Adrenal gland (tissue), 12 donors: ENCODE measurements around the gene NAV2. TPM values are rescaled to one million over a fixed set of nuclear protein-coding genes. Genes with fewer than 3 reads are reported as not detected.

ENCODE experiments used
- DNase-seq, 7 donors: peaks; one replicate each; pipeline ENCODE4 v3.0.0-alpha.2; 2019 to 2020
- H3K27ac ChIP-seq, 5 donors: fragments of 200-600 bp; sonication (generic) in 4 of 5; 1 replicate in 3 of 5; 2 replicates in 2 of 5; pipeline versions ENCODE4 v1.5.1 to v1.8.0; 2016 to 2020; ENCODE audit warnings: mild to moderate bottlenecking in 1 of 5
- H3K27me3 ChIP-seq: fragments of 200-600 bp; 2 replicates; pipeline ENCODE4 v1.8.0; 2021
- H3K36me3 ChIP-seq, 2 donors: fragments of 200-600 bp; replicated peaks in 1 of 2; 1 replicate in 1 of 2; 2 replicates in 1 of 2; pipeline versions ENCODE4 v1.5.1 to v1.8.0; 2018 to 2022
- H3K4me1 ChIP-seq, 2 donors: fragments of 200-600 bp; replicated peaks in 1 of 2; 1 replicate in 1 of 2; 2 replicates in 1 of 2; pipeline versions ENCODE4 v1.5.1 to v1.8.0; 2018 to 2021
- H3K4me3 ChIP-seq, 4 donors: fragments of 200-600 bp; sonication (generic) in 3 of 4; one replicate each; pipeline ENCODE4 v1.5.1; 2016 to 2018
- H3K9me3 ChIP-seq, 3 donors: fragments of 200-600 bp; sonication (generic) in 1 of 3; replicated peaks in 1 of 3; 1 replicate in 2 of 3; 2 replicates in 1 of 3; pipeline versions ENCODE4 v1.5.1 to v1.8.0; 2016 to 2021
- CTCF ChIP-seq, 6 experiments: fragments of 450-650 bp in 4 of 6; fragments of 200-600 bp in 2 of 6; sonication (generic) in 1 of 6; IDR thresholded peaks; 1 replicate in 5 of 6; 2 replicates in 1 of 6; pipeline versions ENCODE4 v1.5.1 to v1.8.0; 2016 to 2021; ENCODE audit warnings: antibody characterized with exemption in 6 of 6, mild to moderate bottlenecking in 2 of 6, moderate library complexity in 1 of 6
- POLR2A ChIP-seq, 2 donors: fragments of 450-650 bp; IDR thresholded peaks; one replicate each; pipeline ENCODE4 v1.6.1; 2017; ENCODE audit warnings: antibody characterized with exemption in 2 of 2, mild to moderate bottlenecking in 2 of 2, moderate library complexity in 1 of 2
- WGBS, 4 donors: extraction: QIAGEN DNeasy Blood & Tissue Kit in 2 of 4; methylation state at CpG; one replicate each; pipeline versions ENCODE4 v1.1.5 to v1.1.7; 2013 to 2017; 5-methylcytosine and 5-hydroxymethylcytosine counted together
- intact Hi-C, 2 donors: fragments of 100-400 bp; cut with DNase I; formaldehyde crosslinking; loops; one replicate each; pipeline versions ENCODE4 v1.14.1 to v1.15.0; 2022 to 2023
- polyA plus RNA-seq, 3 donors: library from polyadenylated mRNA; stranded (reverse); fragments of 200-250 nt in 2 of 3; fragments of 350-450 nt in 1 of 3; fragmentation: Illumina TruSeq in 1 of 3; extraction: RNeasy Lipid Tissue Mini Kit (QIAGEN cat#74804) in 1 of 3; gene quantifications; one replicate each; pipeline ENCODE4 v1.2.3, GENCODE V29; 2013 to 2014
- total RNA-seq, 9 donors: library from RNA; depleted of rRNA in 4 of 9; stranded (reverse); fragments of >200 nt in 4 of 9; fragments of 120-200 nt in 1 of 9; fragmentation: NEBNext Ultra II Directional in 1 of 9; extraction: Animal tissue kit (Norgen Biotek cat#: 25700) in 1 of 9; gene quantifications; one replicate each; pipeline versions ENCODE4 v1.1.0 to v1.2.4, GENCODE V29; 2013 to 2023
- donor health status: healthy with polysubstance abuse.
- donor health status: Bipolar disorder and iron deficiency.
- donor health status: DM: yes; HTN: yes; CAD: no.
- donor health status: DM: no; HTN: no; CAD: no.
- donor health status: DM: no; HTN: no; CAD: no.
- donor health status: DM: yes; HTN: yes; CAD: no.

The NAV2 gene
- total and polyA plus RNA-seq, 12 donors, result 1.6 to 9.2 (median 5.5) TPM

DNA sequence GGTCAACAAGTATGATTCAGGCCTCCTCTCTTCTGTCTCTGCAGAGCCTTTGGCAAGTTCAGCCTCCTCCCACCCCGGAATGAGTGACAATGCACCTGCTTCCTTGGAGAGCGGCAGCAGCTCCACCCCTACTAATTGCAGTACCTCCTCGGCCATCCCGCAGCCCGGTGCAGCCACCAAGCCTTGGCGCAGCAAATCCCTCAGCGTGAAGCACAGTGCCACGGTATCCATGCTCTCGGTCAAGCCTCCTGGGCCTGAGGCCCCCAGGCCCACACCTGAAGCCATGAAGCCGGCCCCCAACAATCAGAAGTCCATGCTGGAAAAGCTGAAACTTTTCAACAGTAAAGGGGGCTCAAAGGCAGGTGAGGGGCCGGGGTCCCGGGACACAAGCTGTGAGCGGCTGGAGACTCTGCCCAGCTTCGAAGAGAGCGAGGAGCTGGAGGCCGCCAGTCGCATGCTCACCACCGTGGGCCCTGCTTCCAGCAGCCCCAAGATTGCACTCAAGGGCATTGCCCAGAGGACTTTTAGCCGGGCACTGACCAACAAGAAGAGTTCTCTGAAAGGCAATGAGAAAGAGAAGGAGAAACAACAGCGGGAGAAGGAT, 220.6 kb downstream of the NAV2 start:
- Histone ChIP-seq H3K4me3 (no peak overlapping the region), H3K27me3 (no peaks in the 10 kb centered on the region), H3K4me1 (no peaks in the 10 kb centered on the region), H3K9me3 (no peaks in the 10 kb centered on the region), H3K27ac (no peak overlapping the region), H3K36me3 (no peaks in the 10 kb centered on the region)
- 97 to 99% (median 98%) methylated on average over 20 of the region's 20 CpGs for WGBS, 4 donors
- TF ChIP-seq CTCF (IDR thresholded peaks at IDR 0.05) (no peak), POLR2A (IDR thresholded peaks at IDR 0.05) (no peak)
- no peak for DNase-seq
- intact Hi-C loops, result no loop called here

GRCh38 chr11:19933801-19934488, 221.3 kb downstream of the NAV2 start:
- Histone ChIP-seq H3K4me1 (no peaks in the 10 kb centered on the region), H3K27me3 (no peaks in the 10 kb centered on the region), H3K4me3 (no peak overlapping the region), H3K36me3 (no peaks in the 10 kb centered on the region), H3K27ac (no peak overlapping the region), H3K9me3 (no peaks in the 10 kb centered on the region)
- TF ChIP-seq POLR2A (IDR thresholded peaks at IDR 0.05), result no peak
- TF ChIP-seq CTCF (IDR thresholded peaks at IDR 0.05), result no peak
- intact Hi-C loops, result no loop called here
- 91 to 97% (median 92%) methylated on average over 6 to 12 of the region's 12 CpGs for WGBS, 4 donors
- DNase-seq, result no peak

DNA sequence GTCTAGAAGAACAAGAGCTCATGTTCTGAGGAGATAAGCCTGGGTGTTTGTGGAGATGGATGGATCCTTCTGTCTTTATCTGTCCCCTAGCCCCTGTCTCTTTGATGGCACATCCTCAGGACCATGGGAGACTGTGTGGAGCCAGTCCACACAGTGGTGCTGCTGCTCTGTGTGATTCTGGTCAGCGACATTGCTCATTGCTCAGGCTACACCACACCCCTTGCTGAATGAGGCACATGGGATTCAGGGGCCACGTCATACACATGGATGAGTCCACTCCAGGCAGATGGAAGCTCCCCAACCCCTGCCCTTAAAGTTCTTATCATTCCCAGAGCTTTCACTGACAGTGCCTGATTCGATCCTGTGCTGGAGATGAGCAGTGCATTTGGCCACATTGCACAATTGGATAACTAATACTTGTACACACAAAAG, 222.2 kb downstream of the NAV2 start:
- DNase-seq, result no peak
- WGBS, 4 donors, result 71 to 91% (median 83%) methylated on average over 2 to 3 of the region's 3 CpGs
- no peaks in the 10 kb centered on the region for H3K36me3 ChIP-seq
- H3K27me3 ChIP-seq, result no peaks in the 10 kb centered on the region
- no peaks in the 10 kb centered on the region for H3K9me3 ChIP-seq
- H3K27ac ChIP-seq, result no peak overlapping the region
- H3K4me1 ChIP-seq, result no peaks in the 10 kb centered on the region
- TF ChIP-seq POLR2A (IDR thresholded peaks at IDR 0.05) (no peak), CTCF (IDR thresholded peaks at IDR 0.05) (no peak)
- intact Hi-C loops, result no loop called here
- H3K4me3 ChIP-seq, result no peak overlapping the region

DNA sequence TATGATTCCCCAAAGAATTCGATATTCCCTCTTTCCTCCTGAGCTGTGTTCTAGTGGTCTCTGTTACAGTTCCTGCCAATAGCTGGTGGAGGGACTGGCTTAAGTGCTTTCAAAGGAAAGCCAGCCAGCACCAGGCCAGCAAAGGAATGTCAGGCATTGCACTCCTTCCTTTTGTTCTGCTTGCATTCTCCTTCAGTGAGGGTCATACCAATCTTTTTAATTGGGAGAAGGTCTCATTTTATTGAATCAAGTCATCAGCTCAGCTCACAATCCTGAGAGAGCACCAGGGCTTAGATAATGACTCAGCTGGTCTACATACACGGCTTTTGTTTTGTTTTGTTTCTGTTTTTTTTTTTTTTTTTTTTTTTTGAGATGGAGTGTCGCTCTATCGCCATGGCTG, 222.9 kb downstream of the NAV2 start:
- Histone ChIP-seq H3K36me3 (no peaks in the 10 kb centered on the region), H3K4me1 (no peaks in the 10 kb centered on the region), H3K27me3 (no peaks in the 10 kb centered on the region), H3K4me3 (no peak overlapping the region), H3K27ac (no peak overlapping the region), H3K9me3 (no peaks in the 10 kb centered on the region)
- no peak for TF ChIP-seq POLR2A (IDR thresholded peaks at IDR 0.05)
- no peak for TF ChIP-seq CTCF (IDR thresholded peaks at IDR 0.05)
- no peak for DNase-seq
- 72 to 79% (median 74%) methylated on average over 4 of the region's 4 CpGs for WGBS, 4 donors
- intact Hi-C loops, result no loop called here
